WTC11 (cell line): Measurements from ENCODE around the gene CDCA5. TPM values are rescaled to one million over a fixed set of nuclear protein-coding genes. Genes with fewer than 3 reads are reported as not detected.

ENCODE experiments used
- ATAC-seq: fragments of 200-7000 bp; cut with Tn5 transposase; 2 replicates; pipeline ENCODE4 v1.10.0; 2021; ENCODE audit warnings: mild to moderate bottlenecking, moderate library complexity
- CTCF ChIA-PET: fragments of 300-600 bp; sonication (Branson Sonifier 250); formaldehyde crosslinking; loops from one replicate; lab custom pipeline; 2021; ENCODE audit warnings: antibody characterized with exemption; lab: Charles Lee
- POLR2A ChIA-PET: fragments of 350-600 bp; sonication (Branson Sonifier 250); formaldehyde crosslinking; loops from one replicate; lab custom pipeline; 2021; ENCODE audit warnings: antibody characterized with exemption; lab: Charles Lee
- DNase-seq: peaks from one replicate; pipeline ENCODE4 v3.0.0; 2021; ENCODE audit warnings: low spot score
- H3K27ac Mint-ChIP-seq: 2 replicates; pipeline ENCODE4 v1.8.0; 2021; ENCODE audit warnings: mixed read lengths
- H3K27me3 Mint-ChIP-seq: 2 replicates; pipeline ENCODE4 v1.8.0; 2021; ENCODE audit warnings: low read depth, mild to moderate bottlenecking, moderate library complexity, mixed read lengths
- H3K36me3 Mint-ChIP-seq: 2 replicates; pipeline ENCODE4 v1.8.0; 2021; ENCODE audit warnings: mixed read lengths
- H3K4me1 Mint-ChIP-seq: 2 replicates; pipeline ENCODE4 v1.8.0; 2022; ENCODE audit warnings: mixed read lengths
- H3K4me3 Mint-ChIP-seq: 2 replicates; pipeline ENCODE4 v1.8.0; 2021; ENCODE audit warnings: mild to moderate bottlenecking, moderate library complexity, mixed read lengths
- H3K9me3 Mint-ChIP-seq: 2 replicates; pipeline ENCODE4 v1.8.0; 2021; ENCODE audit warnings: mixed read lengths
- CREM ChIP-seq: sonication (generic); formaldehyde crosslinking; IDR thresholded peaks from 2 replicates; pipeline ENCODE4 v1.8.1; 2022; ENCODE audit warnings: mild to moderate bottlenecking, missing genetic modification reagents, moderate library complexity
- FOXP1 ChIP-seq: sonication (generic); formaldehyde crosslinking; IDR thresholded peaks from 2 replicates; pipeline ENCODE4 v1.8.0; 2022; ENCODE audit warnings: missing genetic modification reagents, mild to moderate bottlenecking, moderate library complexity, borderline replicate concordance
- GTF2I ChIP-seq: fragments of 250-450 bp; sonication (Bioruptor Pico); conservative IDR thresholded peaks from 2 replicates; pipeline ENCODE4 v1.4.0; 2021; ENCODE audit warnings: mild to moderate bottlenecking
- HMGA2 ChIP-seq: fragments of 250-450 bp; sonication (Bioruptor Pico); IDR thresholded peaks from 2 replicates; pipeline ENCODE4 v1.4.0; 2021; ENCODE audit warnings: mild to moderate bottlenecking, moderate library complexity
- IRF2 ChIP-seq: sonication (generic); formaldehyde crosslinking; IDR thresholded peaks from 2 replicates; pipeline ENCODE4 v1.8.0; 2022; ENCODE audit warnings: low read depth, missing genetic modification reagents, borderline replicate concordance
- NR3C1 ChIP-seq: sonication (generic); formaldehyde crosslinking; conservative IDR thresholded peaks from 2 replicates; pipeline ENCODE4 v1.8.1; 2023; ENCODE audit warnings: low read depth, mild to moderate bottlenecking, missing genetic modification reagents
- SMAD3 ChIP-seq: sonication (generic); formaldehyde crosslinking; IDR thresholded peaks from 2 replicates; pipeline ENCODE4 v1.8.0; 2022; ENCODE audit warnings: missing genetic modification reagents, mild to moderate bottlenecking, borderline replicate concordance
- SMAD4 ChIP-seq: sonication (generic); formaldehyde crosslinking; IDR thresholded peaks from 2 replicates; pipeline ENCODE4 v1.8.0; 2022; ENCODE audit warnings: mild to moderate bottlenecking, missing genetic modification reagents
- ZBTB21 ChIP-seq: sonication (generic); formaldehyde crosslinking; IDR thresholded peaks from 2 replicates; pipeline ENCODE4 v1.8.1; 2023; ENCODE audit warnings: mild to moderate bottlenecking, missing genetic modification reagents, borderline replicate concordance
- total RNA-seq: library from RNA; stranded (reverse); gene quantifications from 3 replicates; pipeline ENCODE4 v1.2.3, GENCODE V29; 2021
- TF ChIP-seq, protein P1 (sequence below): sonication (generic); formaldehyde crosslinking; IDR thresholded peaks from 2 replicates; pipeline ENCODE4 v1.8.0; 2023; ENCODE audit warnings: missing genetic modification reagents, mild to moderate bottlenecking, borderline replicate concordance
- TF ChIP-seq, protein P2 (sequence below): sonication (generic); formaldehyde crosslinking; IDR thresholded peaks from 2 replicates; pipeline ENCODE4 v1.8.1; 2022; ENCODE audit warnings: low read depth, mild to moderate bottlenecking, moderate library complexity, missing genetic modification reagents, borderline replicate concordance
- TF ChIP-seq, protein P3 (sequence below): sonication (generic); formaldehyde crosslinking; IDR thresholded peaks from 2 replicates; pipeline ENCODE4 v1.8.1; 2022; ENCODE audit warnings: missing genetic modification reagents, borderline replicate concordance
- TF ChIP-seq, protein P4 (sequence below): sonication (generic); formaldehyde crosslinking; IDR thresholded peaks from 2 replicates; pipeline ENCODE4 v1.8.0; 2023; ENCODE audit warnings: mild to moderate bottlenecking, missing genetic modification reagents
- TF ChIP-seq, protein P5 (sequence below): sonication (generic); formaldehyde crosslinking; IDR thresholded peaks from 2 replicates; pipeline ENCODE4 v1.8.1; 2023; ENCODE audit warnings: mild to moderate bottlenecking, missing genetic modification reagents, moderate library complexity
- TF ChIP-seq, protein P6 (sequence below): fragments of 200-600 bp; IDR thresholded peaks from 2 replicates; pipeline ENCODE4 v1.8.0; 2022; ENCODE audit warnings: antibody characterized with exemption
- TF ChIP-seq, protein P7 (sequence below): fragments of 250-450 bp; sonication (Bioruptor Pico); IDR thresholded peaks from 2 replicates; pipeline ENCODE4 v1.9.0; 2021; ENCODE audit warnings: mild to moderate bottlenecking
- TF ChIP-seq, protein P8 (sequence below): fragments of 250-450 bp; sonication (Bioruptor Pico); conservative IDR thresholded peaks from 2 replicates; pipeline ENCODE4 v1.9.0; 2021; ENCODE audit warnings: mild to moderate bottlenecking
- TF ChIP-seq, protein P9 (sequence below): sonication (generic); formaldehyde crosslinking; IDR thresholded peaks from 2 replicates; pipeline ENCODE4 v1.8.0; 2022; ENCODE audit warnings: mild to moderate bottlenecking, missing genetic modification reagents

Gene CDCA5
- total RNA-seq, 1 experiment from 2014 or later = 95.9 TPM

DNA sequence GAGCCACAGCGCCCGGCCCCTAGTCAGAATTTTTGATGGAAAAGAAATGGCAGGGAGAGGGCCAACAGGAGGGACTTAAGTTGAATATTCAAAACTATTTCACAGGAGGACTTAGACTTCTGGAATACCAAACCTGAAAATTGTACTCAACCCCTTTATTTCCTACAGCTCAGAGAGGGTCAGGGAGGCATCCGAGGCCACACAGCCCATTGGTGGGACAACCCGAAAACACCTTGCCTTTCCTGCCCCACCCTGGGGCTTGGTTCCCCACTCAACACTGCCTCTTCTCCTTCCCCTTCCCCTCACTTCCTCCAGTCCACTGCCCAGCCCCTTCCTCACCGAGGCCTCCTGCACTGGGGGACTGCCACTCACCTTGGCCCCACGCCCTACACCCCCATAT, 26.8 kb downstream of the CDCA5 start:
- Mint-ChIP-seq H3K27ac (no peak overlapping the region), H3K27me3 (no peaks in the 10 kb centered on the region; the same call in 1 of the 2 replicates), H3K4me3 (no peak overlapping the region), H3K4me1 (peaks cover 2% of the 10 kb centered on the region), H3K9me3 (no peaks in the 10 kb centered on the region)
- no peak for DNase-seq
- no peak for ATAC-seq
- TF ChIP-seq SMAD3 (CRISPR knock-in tag) = no peak
- TF ChIP-seq, protein P1, sequence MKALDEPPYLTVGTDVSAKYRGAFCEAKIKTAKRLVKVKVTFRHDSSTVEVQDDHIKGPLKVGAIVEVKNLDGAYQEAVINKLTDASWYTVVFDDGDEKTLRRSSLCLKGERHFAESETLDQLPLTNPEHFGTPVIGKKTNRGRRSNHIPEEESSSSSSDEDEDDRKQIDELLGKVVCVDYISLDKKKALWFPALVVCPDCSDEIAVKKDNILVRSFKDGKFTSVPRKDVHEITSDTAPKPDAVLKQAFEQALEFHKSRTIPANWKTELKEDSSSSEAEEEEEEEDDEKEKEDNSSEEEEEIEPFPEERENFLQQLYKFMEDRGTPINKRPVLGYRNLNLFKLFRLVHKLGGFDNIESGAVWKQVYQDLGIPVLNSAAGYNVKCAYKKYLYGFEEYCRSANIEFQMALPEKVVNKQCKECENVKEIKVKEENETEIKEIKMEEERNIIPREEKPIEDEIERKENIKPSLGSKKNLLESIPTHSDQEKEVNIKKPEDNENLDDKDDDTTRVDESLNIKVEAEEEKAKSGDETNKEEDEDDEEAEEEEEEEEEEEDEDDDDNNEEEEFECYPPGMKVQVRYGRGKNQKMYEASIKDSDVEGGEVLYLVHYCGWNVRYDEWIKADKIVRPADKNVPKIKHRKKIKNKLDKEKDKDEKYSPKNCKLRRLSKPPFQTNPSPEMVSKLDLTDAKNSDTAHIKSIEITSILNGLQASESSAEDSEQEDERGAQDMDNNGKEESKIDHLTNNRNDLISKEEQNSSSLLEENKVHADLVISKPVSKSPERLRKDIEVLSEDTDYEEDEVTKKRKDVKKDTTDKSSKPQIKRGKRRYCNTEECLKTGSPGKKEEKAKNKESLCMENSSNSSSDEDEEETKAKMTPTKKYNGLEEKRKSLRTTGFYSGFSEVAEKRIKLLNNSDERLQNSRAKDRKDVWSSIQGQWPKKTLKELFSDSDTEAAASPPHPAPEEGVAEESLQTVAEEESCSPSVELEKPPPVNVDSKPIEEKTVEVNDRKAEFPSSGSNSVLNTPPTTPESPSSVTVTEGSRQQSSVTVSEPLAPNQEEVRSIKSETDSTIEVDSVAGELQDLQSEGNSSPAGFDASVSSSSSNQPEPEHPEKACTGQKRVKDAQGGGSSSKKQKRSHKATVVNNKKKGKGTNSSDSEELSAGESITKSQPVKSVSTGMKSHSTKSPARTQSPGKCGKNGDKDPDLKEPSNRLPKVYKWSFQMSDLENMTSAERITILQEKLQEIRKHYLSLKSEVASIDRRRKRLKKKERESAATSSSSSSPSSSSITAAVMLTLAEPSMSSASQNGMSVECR = no peak
- no peak for TF ChIP-seq HMGA2 (CRISPR knock-in tag)
- TF ChIP-seq, protein P2, sequence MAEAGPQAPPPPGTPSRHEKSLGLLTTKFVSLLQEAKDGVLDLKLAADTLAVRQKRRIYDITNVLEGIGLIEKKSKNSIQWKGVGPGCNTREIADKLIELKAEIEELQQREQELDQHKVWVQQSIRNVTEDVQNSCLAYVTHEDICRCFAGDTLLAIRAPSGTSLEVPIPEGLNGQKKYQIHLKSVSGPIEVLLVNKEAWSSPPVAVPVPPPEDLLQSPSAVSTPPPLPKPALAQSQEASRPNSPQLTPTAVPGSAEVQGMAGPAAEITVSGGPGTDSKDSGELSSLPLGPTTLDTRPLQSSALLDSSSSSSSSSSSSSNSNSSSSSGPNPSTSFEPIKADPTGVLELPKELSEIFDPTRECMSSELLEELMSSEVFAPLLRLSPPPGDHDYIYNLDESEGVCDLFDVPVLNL (CRISPR knock-in tag) = no peak
- no peak for TF ChIP-seq FOXP1 (CRISPR knock-in tag)
- TF ChIP-seq, protein P3, sequence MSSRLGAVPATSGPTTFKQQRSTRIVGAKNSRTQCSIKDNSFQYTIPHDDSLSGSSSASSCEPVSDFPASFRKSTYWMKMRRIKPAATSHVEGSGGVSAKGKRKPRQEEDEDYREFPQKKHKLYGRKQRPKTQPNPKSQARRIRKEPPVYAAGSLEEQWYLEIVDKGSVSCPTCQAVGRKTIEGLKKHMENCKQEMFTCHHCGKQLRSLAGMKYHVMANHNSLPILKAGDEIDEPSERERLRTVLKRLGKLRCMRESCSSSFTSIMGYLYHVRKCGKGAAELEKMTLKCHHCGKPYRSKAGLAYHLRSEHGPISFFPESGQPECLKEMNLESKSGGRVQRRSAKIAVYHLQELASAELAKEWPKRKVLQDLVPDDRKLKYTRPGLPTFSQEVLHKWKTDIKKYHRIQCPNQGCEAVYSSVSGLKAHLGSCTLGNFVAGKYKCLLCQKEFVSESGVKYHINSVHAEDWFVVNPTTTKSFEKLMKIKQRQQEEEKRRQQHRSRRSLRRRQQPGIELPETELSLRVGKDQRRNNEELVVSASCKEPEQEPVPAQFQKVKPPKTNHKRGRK = no peak
- TF ChIP-seq, all 79 proteins: peak for 0
- CTCF ChIA-PET = interaction anchor here (0.7 kb wide), 2 partner anchors 9 to 43 kb away, joined by 3 read pairs; partner anchors contain the start of gene ARL2
- POLR2A ChIA-PET = interaction anchor here (0.5 to 0.7 kb wide), 2 partner anchors 54 to 196 kb away, joined by 3 read pairs; no protein-coding TSS in a partner anchor
- no peaks in the 10 kb centered on the region for H3K36me3 Mint-ChIP-seq

DNA sequence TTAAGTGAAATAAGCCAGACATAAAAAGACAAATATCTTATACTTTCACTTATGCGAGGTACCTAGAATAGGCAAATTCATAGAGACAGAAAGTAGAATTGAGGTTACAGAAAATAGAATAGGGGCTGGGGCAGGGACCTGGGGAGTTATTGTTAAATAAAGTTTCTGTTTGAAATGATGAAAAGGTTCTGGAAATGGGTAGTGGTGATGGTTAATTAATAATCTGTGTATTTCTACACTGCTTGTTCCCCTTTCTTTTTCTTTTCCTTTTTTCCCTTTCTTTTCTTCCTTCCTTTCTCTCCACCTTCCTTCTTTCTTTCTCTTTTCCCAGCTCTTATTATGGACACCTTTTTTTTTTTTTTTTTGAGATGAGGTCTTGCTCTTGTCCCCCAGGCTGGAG, 28.3 kb downstream of the CDCA5 start:
- POLR2A ChIA-PET = no interaction called here
- H3K27me3 Mint-ChIP-seq = no peaks in the 10 kb centered on the region; the same call in 1 of the 2 replicates
- no peaks in the 10 kb centered on the region for H3K4me1 Mint-ChIP-seq
- TF ChIP-seq, protein P4, sequence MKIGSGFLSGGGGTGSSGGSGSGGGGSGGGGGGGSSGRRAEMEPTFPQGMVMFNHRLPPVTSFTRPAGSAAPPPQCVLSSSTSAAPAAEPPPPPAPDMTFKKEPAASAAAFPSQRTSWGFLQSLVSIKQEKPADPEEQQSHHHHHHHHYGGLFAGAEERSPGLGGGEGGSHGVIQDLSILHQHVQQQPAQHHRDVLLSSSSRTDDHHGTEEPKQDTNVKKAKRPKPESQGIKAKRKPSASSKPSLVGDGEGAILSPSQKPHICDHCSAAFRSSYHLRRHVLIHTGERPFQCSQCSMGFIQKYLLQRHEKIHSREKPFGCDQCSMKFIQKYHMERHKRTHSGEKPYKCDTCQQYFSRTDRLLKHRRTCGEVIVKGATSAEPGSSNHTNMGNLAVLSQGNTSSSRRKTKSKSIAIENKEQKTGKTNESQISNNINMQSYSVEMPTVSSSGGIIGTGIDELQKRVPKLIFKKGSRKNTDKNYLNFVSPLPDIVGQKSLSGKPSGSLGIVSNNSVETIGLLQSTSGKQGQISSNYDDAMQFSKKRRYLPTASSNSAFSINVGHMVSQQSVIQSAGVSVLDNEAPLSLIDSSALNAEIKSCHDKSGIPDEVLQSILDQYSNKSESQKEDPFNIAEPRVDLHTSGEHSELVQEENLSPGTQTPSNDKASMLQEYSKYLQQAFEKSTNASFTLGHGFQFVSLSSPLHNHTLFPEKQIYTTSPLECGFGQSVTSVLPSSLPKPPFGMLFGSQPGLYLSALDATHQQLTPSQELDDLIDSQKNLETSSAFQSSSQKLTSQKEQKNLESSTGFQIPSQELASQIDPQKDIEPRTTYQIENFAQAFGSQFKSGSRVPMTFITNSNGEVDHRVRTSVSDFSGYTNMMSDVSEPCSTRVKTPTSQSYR (CRISPR knock-in tag) = no peak
- no peak for TF ChIP-seq GTF2I
- no peak for TF ChIP-seq CREM (CRISPR knock-in tag)
- TF ChIP-seq IRF2 (CRISPR knock-in tag) = no peak
- TF ChIP-seq, protein P5, sequence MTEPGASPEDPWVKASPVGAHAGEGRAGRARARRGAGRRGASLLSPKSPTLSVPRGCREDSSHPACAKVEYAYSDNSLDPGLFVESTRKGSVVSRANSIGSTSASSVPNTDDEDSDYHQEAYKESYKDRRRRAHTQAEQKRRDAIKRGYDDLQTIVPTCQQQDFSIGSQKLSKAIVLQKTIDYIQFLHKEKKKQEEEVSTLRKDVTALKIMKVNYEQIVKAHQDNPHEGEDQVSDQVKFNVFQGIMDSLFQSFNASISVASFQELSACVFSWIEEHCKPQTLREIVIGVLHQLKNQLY (CRISPR knock-in tag) = no peak
- TF ChIP-seq, protein P6, sequence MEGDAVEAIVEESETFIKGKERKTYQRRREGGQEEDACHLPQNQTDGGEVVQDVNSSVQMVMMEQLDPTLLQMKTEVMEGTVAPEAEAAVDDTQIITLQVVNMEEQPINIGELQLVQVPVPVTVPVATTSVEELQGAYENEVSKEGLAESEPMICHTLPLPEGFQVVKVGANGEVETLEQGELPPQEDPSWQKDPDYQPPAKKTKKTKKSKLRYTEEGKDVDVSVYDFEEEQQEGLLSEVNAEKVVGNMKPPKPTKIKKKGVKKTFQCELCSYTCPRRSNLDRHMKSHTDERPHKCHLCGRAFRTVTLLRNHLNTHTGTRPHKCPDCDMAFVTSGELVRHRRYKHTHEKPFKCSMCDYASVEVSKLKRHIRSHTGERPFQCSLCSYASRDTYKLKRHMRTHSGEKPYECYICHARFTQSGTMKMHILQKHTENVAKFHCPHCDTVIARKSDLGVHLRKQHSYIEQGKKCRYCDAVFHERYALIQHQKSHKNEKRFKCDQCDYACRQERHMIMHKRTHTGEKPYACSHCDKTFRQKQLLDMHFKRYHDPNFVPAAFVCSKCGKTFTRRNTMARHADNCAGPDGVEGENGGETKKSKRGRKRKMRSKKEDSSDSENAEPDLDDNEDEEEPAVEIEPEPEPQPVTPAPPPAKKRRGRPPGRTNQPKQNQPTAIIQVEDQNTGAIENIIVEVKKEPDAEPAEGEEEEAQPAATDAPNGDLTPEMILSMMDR = no peak
- TF ChIP-seq, protein P7, sequence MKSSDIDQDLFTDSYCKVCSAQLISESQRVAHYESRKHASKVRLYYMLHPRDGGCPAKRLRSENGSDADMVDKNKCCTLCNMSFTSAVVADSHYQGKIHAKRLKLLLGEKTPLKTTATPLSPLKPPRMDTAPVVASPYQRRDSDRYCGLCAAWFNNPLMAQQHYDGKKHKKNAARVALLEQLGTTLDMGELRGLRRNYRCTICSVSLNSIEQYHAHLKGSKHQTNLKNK (CRISPR knock-in tag) = no peak
- TF ChIP-seq, protein P8, sequence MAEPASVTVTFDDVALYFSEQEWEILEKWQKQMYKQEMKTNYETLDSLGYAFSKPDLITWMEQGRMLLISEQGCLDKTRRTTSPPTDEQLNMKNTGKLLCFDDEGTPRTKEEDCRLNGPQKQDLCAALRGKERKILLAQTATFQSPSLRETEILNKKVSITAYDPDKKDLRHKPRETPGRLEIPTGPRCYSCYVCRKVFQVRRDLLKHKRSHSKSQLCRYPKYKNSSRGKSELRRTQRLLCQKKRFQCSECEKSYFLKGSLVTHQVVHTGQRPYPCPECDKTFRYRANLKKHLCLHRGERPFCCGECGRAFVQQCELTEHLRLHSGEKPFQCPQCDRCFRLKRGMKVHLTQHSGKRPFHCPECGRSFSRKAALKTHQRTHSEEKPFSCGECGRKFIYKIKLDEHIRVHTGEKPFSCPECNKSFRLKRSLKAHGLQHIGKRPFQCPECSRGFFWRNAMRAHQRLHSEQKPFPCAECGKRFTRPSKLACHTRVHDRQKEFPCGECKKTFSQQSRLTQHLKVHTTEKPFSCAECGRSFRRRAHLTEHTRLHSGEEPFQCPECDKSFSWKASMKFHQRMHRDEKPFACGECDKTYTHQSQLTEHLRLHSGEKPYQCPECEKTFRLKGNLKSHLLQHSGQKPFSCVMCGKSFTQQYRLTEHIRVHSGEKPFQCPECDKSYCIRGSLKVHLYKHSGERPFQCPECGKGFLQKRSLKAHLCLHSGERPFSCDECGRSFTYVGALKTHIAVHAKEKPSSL = no peak
- TF ChIP-seq, protein P9, sequence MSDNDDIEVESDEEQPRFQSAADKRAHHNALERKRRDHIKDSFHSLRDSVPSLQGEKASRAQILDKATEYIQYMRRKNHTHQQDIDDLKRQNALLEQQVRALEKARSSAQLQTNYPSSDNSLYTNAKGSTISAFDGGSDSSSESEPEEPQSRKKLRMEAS (CRISPR knock-in tag) = no peak
- no peak for TF ChIP-seq SMAD4 (CRISPR knock-in tag)
- no peak for TF ChIP-seq ZBTB21 (CRISPR knock-in tag)
- TF ChIP-seq NR3C1 (CRISPR knock-in tag) = no peak
- H3K9me3 Mint-ChIP-seq = no peaks in the 10 kb centered on the region
- no peaks in the 10 kb centered on the region for H3K36me3 Mint-ChIP-seq
- ATAC-seq = no peak
- no peak overlapping the region for H3K4me3 Mint-ChIP-seq
- DNase-seq = no peak
- H3K27ac Mint-ChIP-seq = no peak overlapping the region
- CTCF ChIA-PET = no interaction called here
